ENCODE results near the gene QDPR. TPM values are rescaled to one million over a fixed set of nuclear protein-coding genes. Genes with fewer than 3 reads are reported as not detected.

QDPR gene
- polyA plus RNA-seq, 1 donor (not counting 4 experiments of a cell fraction or from before 2014, with no cell fraction given): 65.6 TPM

GRCh38 chr4:17502756-17503155, 9.1 kb downstream of the QDPR start:
- TF ChIP-seq, protein P1, sequence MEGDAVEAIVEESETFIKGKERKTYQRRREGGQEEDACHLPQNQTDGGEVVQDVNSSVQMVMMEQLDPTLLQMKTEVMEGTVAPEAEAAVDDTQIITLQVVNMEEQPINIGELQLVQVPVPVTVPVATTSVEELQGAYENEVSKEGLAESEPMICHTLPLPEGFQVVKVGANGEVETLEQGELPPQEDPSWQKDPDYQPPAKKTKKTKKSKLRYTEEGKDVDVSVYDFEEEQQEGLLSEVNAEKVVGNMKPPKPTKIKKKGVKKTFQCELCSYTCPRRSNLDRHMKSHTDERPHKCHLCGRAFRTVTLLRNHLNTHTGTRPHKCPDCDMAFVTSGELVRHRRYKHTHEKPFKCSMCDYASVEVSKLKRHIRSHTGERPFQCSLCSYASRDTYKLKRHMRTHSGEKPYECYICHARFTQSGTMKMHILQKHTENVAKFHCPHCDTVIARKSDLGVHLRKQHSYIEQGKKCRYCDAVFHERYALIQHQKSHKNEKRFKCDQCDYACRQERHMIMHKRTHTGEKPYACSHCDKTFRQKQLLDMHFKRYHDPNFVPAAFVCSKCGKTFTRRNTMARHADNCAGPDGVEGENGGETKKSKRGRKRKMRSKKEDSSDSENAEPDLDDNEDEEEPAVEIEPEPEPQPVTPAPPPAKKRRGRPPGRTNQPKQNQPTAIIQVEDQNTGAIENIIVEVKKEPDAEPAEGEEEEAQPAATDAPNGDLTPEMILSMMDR (optimal IDR thresholded peaks at IDR 0.05 in 1 of 3, IDR thresholded peaks at IDR 0.05 in 1 of 3, conservative IDR thresholded peaks at IDR 0.05 in 1 of 3; ENCODE audit: extremely low read depth in 1 of 3, insufficient read depth in 2 of 3, low read length in 3 of 3): no peak
- no peak for TF ChIP-seq EZH2 (IDR thresholded peaks at IDR 0.05; ENCODE audit: low read length)
- Histone ChIP-seq H3K27me3 (ENCODE audit: control insufficient read depth, extremely low read depth, insufficient read depth, low read length) (no peaks in the 10 kb centered on the region), H3K4me3 (ENCODE audit: control insufficient read depth in 2 of 3, extremely low read depth in 1 of 3, insufficient read depth in 2 of 3, low read depth in 1 of 3, low read length in 3 of 3) (no peak overlapping the region), H3K9ac (ENCODE audit: control insufficient read depth, extremely low read depth, insufficient read depth, low read length) (no peak overlapping the region), H3K4me2 (ENCODE audit: control insufficient read depth, extremely low read depth, insufficient read depth, low read depth, low read length) (peak overlapping the region; percentile 4), H3K9me1 (ENCODE audit: control insufficient read depth, extremely low read depth, insufficient read depth, low read length) (no peaks in the 10 kb centered on the region), H2AFZ (ENCODE audit: control insufficient read depth, low read length) (no peak overlapping the region), H3K4me1 (ENCODE audit: control insufficient read depth, extremely low read depth, insufficient read depth, low read length) (peaks cover 15% of the 10 kb centered on the region), H3K9me3 (ENCODE audit: control insufficient read depth, low read depth, low read length) (no peaks in the 10 kb centered on the region), H3K27ac (ENCODE audit: control insufficient read depth, insufficient read depth, low read length) (peak overlapping the region; percentile 61), H3K79me2 (ENCODE audit: control insufficient read depth, insufficient read depth, low read length) (peaks cover 4% of the 10 kb centered on the region), H3K36me3 (ENCODE audit: control insufficient read depth in 2 of 2, extremely low read depth in 1 of 2, insufficient read depth in 2 of 2, low read length in 2 of 2) (peaks cover 17 to 19% of the 10 kb centered on the region in 2 experiments), H4K20me1 (ENCODE audit: control insufficient read depth, extremely low read depth, insufficient read depth, low read length) (no peaks in the 10 kb centered on the region)
- DNase-seq (ENCODE audit: low read depth, low spot score) (peak; percentile 77), FAIRE-seq (peak; percentile 65)
- dilution Hi-C loops (cut with MboI; ENCODE audit: extremely low pct_ligation_motif_present, low sequenced_read_pairs): no loop called here

GRCh38 chr4:17500574-17500973, 11.3 kb downstream of the QDPR start:
- H3K36me3 ChIP-seq (ENCODE audit: control insufficient read depth in 2 of 2, extremely low read depth in 1 of 2, insufficient read depth in 2 of 2, low read length in 2 of 2): peaks cover 14 to 18% of the 10 kb centered on the region in 2 experiments

More at GRCh38 chr4:17500574-17500973, 11.3 kb downstream of the QDPR start:
- H3K27me3 ChIP-seq (ENCODE audit: control insufficient read depth, extremely low read depth, insufficient read depth, low read length): no peaks in the 10 kb centered on the region
- no peaks in the 10 kb centered on the region for H3K9me3 ChIP-seq (ENCODE audit: control insufficient read depth, low read depth, low read length)
- peaks cover 15% of the 10 kb centered on the region for H3K4me1 ChIP-seq (ENCODE audit: control insufficient read depth, extremely low read depth, insufficient read depth, low read length)
- dilution Hi-C loops (cut with MboI; ENCODE audit: extremely low pct_ligation_motif_present, low sequenced_read_pairs): no loop called here
- no peak for TF ChIP-seq EZH2 (IDR thresholded peaks at IDR 0.05; ENCODE audit: low read length)
- TF ChIP-seq, protein P1 (optimal IDR thresholded peaks at IDR 0.05 in 1 of 3, IDR thresholded peaks at IDR 0.05 in 1 of 3, conservative IDR thresholded peaks at IDR 0.05 in 1 of 3; ENCODE audit: extremely low read depth in 1 of 3, insufficient read depth in 2 of 3, low read length in 3 of 3): no peak
- DNase-seq (ENCODE audit: low read depth, low spot score) (no peak), FAIRE-seq (no peak)
- no peak overlapping the region for H3K9ac ChIP-seq (ENCODE audit: control insufficient read depth, extremely low read depth, insufficient read depth, low read length)
- no peaks in the 10 kb centered on the region for H4K20me1 ChIP-seq (ENCODE audit: control insufficient read depth, extremely low read depth, insufficient read depth, low read length)
- no peak overlapping the region for H2AFZ ChIP-seq (ENCODE audit: control insufficient read depth, low read length)
- no peak overlapping the region for H3K4me3 ChIP-seq (ENCODE audit: control insufficient read depth in 2 of 3, extremely low read depth in 1 of 3, insufficient read depth in 2 of 3, low read depth in 1 of 3, low read length in 3 of 3)
- peaks cover 2% of the 10 kb centered on the region for H3K79me2 ChIP-seq (ENCODE audit: control insufficient read depth, insufficient read depth, low read length)
- no peaks in the 10 kb centered on the region for H3K9me1 ChIP-seq (ENCODE audit: control insufficient read depth, extremely low read depth, insufficient read depth, low read length)
- no peak overlapping the region for H3K4me2 ChIP-seq (ENCODE audit: control insufficient read depth, extremely low read depth, insufficient read depth, low read depth, low read length)
- H3K27ac ChIP-seq (ENCODE audit: control insufficient read depth, insufficient read depth, low read length): no peak overlapping the region
